Keratinocyte (primary cell): Measurements from ENCODE around the gene BABAM2.

ENCODE experiments used
- EZH2 ChIP-seq: IDR thresholded peaks from one replicate; pipeline ENCODE4 v1.6.1; 2012; ENCODE audit warnings: inconsistent platforms, mild to moderate bottlenecking, low read length, moderate library complexity
- TF ChIP-seq, protein P1 (sequence below), 3 experiments: IDR thresholded peaks in 1 of 3; conservative IDR thresholded peaks in 1 of 3; optimal IDR thresholded peaks in 1 of 3; 2 replicates in 2 of 3; 3 replicates in 1 of 3; pipeline versions ENCODE3 to v1.5.1; 2011; ENCODE audit warnings: low read length in 3 of 3, mild to moderate bottlenecking in 3 of 3, moderate library complexity in 2 of 3, control low read depth in 1 of 3, inconsistent platforms in 1 of 3; ENCODE audit not compliant: insufficient read depth in 2 of 3; ENCODE audit errors: extremely low read depth in 1 of 3

DNA sequence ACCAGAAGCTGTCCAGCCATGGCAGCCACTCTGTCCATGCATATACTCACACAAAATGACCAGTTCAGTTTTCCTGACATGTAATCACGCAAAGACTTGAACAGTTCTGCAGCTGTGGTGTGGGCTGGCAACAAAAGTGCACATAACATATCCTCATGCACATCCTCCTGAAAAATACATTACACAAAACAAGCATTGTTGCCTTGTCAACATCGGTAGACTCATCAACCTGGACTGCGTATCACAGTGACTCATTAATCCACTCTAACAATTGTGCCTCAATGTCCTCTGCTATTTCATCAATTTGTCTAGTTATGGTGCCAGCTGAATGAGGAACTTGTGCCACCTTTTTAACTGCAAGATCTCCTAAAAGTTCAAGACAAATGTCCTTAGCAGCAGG, 19.8 kb upstream of the BABAM2 start:
- TF ChIP-seq, protein P1, sequence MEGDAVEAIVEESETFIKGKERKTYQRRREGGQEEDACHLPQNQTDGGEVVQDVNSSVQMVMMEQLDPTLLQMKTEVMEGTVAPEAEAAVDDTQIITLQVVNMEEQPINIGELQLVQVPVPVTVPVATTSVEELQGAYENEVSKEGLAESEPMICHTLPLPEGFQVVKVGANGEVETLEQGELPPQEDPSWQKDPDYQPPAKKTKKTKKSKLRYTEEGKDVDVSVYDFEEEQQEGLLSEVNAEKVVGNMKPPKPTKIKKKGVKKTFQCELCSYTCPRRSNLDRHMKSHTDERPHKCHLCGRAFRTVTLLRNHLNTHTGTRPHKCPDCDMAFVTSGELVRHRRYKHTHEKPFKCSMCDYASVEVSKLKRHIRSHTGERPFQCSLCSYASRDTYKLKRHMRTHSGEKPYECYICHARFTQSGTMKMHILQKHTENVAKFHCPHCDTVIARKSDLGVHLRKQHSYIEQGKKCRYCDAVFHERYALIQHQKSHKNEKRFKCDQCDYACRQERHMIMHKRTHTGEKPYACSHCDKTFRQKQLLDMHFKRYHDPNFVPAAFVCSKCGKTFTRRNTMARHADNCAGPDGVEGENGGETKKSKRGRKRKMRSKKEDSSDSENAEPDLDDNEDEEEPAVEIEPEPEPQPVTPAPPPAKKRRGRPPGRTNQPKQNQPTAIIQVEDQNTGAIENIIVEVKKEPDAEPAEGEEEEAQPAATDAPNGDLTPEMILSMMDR (optimal IDR thresholded peaks at IDR 0.05 in 1 of 3, IDR thresholded peaks at IDR 0.05 in 1 of 3, conservative IDR thresholded peaks at IDR 0.05 in 1 of 3; ENCODE audit: extremely low read depth in 1 of 3, insufficient read depth in 2 of 3, low read length in 3 of 3) = no peak
- TF ChIP-seq EZH2 = no peak
